ENCODE measurements around the gene NAV1.

NAV1 gene

DNA sequence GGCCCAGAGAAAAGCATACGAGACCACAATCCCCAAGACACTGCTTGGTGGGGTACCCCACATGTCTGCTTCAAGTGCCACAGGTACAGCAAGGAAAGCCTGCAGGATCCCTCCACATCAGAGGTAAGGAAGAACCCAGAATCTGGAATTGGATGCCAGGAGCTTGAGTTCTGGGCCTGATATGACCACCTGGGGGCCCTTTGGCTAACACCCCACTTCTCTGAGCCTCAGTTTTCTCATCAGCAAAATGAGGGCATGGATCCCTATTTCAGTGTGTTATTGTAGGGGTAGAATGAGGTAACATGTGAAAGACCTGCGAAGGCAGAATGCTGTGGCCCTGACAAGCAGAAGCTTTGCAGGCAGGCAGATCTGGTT lies 24.5 kb downstream of the NAV1 start:
- no peak for TF ChIP-seq TAF1 (IDR thresholded peaks at IDR 0.05; ENCODE audit: borderline replicate concordance, insufficient read depth, low read length)
- TF ChIP-seq, protein P1, sequence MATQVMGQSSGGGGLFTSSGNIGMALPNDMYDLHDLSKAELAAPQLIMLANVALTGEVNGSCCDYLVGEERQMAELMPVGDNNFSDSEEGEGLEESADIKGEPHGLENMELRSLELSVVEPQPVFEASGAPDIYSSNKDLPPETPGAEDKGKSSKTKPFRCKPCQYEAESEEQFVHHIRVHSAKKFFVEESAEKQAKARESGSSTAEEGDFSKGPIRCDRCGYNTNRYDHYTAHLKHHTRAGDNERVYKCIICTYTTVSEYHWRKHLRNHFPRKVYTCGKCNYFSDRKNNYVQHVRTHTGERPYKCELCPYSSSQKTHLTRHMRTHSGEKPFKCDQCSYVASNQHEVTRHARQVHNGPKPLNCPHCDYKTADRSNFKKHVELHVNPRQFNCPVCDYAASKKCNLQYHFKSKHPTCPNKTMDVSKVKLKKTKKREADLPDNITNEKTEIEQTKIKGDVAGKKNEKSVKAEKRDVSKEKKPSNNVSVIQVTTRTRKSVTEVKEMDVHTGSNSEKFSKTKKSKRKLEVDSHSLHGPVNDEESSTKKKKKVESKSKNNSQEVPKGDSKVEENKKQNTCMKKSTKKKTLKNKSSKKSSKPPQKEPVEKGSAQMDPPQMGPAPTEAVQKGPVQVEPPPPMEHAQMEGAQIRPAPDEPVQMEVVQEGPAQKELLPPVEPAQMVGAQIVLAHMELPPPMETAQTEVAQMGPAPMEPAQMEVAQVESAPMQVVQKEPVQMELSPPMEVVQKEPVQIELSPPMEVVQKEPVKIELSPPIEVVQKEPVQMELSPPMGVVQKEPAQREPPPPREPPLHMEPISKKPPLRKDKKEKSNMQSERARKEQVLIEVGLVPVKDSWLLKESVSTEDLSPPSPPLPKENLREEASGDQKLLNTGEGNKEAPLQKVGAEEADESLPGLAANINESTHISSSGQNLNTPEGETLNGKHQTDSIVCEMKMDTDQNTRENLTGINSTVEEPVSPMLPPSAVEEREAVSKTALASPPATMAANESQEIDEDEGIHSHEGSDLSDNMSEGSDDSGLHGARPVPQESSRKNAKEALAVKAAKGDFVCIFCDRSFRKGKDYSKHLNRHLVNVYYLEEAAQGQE (IDR thresholded peaks at IDR 0.05; ENCODE audit: insufficient read depth in 1 of 2, low read depth in 2 of 2, low read length in 2 of 2) = no peak
- no peak for TF ChIP-seq SIN3A (IDR thresholded peaks at IDR 0.05; ENCODE audit: borderline replicate concordance, insufficient read depth, low read length)

DNA sequence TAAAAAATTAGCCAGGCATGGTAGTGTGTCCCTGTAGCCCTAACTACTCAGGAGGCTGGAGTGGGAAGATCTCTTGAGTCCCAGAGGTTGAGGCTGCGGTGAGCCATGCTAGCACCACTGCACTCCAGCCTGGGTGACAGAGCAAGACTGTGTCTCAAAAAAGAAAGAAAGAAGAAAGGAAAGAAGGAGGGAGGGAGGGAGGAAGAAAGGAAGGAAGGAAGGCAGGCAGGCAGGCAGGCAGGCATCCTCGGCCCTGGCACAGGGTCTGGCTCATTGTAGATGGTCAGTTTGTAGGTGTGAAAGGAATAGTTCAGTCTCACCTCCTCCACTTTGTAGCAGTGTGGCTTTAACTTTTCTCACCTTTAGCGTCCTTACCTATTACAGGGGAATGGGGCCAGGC lies 25.0 kb downstream of the NAV1 start:
- TF ChIP-seq, protein P1 (IDR thresholded peaks at IDR 0.05; ENCODE audit: insufficient read depth in 1 of 2, low read depth in 2 of 2, low read length in 2 of 2) = no peak
- TF ChIP-seq TAF1 (IDR thresholded peaks at IDR 0.05; ENCODE audit: borderline replicate concordance, insufficient read depth, low read length) = no peak
- no peak for TF ChIP-seq POLR2AphosphoS5 (IDR thresholded peaks at IDR 0.05; ENCODE audit: low read depth, low read length)
- no peak for TF ChIP-seq FOXP2 (optimal IDR thresholded peaks at IDR 0.05; ENCODE audit: borderline replicate concordance, extremely low read depth, extremely low read length, insufficient read depth)
- TF ChIP-seq SIN3A (IDR thresholded peaks at IDR 0.05; ENCODE audit: borderline replicate concordance, insufficient read depth, low read length) = no peak

DNA sequence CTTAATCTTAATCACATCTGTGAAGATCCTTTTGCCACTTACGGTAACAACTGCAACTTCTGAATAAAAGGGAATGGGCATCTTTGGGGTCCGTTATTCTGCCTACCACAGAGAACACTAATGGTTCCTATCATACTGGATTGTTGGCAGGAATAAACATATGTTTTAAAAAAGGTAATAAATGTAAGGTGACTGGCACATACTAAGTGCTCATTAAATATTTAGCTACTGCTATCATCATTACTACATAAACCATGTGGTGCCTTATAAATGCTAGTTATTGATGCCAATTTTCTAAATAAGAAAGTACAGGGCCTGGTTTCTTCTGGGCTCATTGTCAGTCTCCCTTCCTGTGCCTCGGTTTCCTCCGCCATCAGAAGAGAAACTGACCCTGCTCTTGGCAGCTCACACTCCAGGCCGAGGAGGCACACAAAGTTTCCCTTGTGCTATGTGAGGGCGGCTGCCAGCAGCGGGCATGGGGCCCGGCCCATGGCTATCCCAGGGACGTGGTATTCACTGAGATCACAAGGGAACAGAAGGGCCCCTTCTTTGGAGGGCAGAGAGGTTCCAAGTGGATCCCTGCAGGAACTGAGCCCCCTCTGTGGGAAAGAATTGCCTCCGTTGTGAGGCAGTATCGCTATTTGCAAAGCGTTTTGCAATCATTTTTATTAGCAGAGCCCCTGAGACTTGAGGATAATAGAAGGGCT lies 26.2 kb downstream of the NAV1 start:
- no peak for TF ChIP-seq SIN3A (IDR thresholded peaks at IDR 0.05; ENCODE audit: borderline replicate concordance, insufficient read depth, low read length)
- TF ChIP-seq TAF1 (IDR thresholded peaks at IDR 0.05; ENCODE audit: borderline replicate concordance, insufficient read depth, low read length) = no peak
- no peak for TF ChIP-seq POLR2AphosphoS5 (IDR thresholded peaks at IDR 0.05; ENCODE audit: low read depth, low read length)
- TF ChIP-seq, protein P1 (IDR thresholded peaks at IDR 0.05; ENCODE audit: insufficient read depth in 1 of 2, low read depth in 2 of 2, low read length in 2 of 2) = no peak
- no peak for TF ChIP-seq FOXP2 (optimal IDR thresholded peaks at IDR 0.05; ENCODE audit: borderline replicate concordance, extremely low read depth, extremely low read length, insufficient read depth)

DNA sequence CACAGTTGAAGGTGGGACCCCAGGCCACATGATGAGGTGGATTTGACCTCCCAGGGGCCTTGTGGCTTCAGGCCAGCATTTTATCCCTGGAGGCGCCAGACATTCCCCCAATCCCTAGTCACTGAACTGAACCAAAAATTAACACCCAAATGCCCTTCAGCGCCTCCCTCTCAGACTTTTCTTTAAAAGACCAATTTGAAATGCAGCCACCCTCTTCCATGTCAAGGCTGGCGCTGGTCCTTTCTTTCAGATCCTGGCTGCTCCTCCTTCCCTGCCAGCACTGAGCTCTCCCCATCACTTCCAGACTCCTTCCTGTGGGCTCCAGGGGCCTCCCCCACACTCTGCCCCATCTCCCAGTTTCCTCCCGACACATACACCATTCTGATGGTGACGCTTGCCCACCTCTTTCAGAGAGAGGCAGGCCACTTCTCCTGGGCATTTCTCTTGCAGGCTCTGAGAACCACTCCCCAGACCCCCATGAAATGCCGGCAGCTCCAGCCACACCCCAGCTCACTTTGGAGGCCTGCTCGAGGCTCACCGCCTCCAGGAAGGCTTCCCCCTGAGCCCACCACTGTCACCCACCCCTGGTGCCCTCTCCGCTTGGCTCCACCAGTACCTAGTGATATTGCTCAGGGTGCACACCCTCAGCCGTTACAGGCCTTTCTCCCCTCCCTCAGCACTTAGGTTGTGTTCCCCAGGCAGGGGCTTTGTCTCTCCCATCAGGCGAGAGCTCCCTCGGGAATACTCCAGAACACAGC lies 27.0 kb downstream of the NAV1 start:
- TF ChIP-seq POLR2AphosphoS5 (IDR thresholded peaks at IDR 0.05; ENCODE audit: low read depth, low read length) (no peak), FOXP2 (optimal IDR thresholded peaks at IDR 0.05; ENCODE audit: borderline replicate concordance, extremely low read depth, extremely low read length, insufficient read depth) (no peak), TAF1 (IDR thresholded peaks at IDR 0.05; ENCODE audit: borderline replicate concordance, insufficient read depth, low read length) (no peak), SIN3A (IDR thresholded peaks at IDR 0.05; ENCODE audit: borderline replicate concordance, insufficient read depth, low read length) (no peak)
- TF ChIP-seq, protein P1 (IDR thresholded peaks at IDR 0.05; ENCODE audit: insufficient read depth in 1 of 2, low read depth in 2 of 2, low read length in 2 of 2) = no peak
